Activated T-cell treated with anti-CD3 and anti-CD28 coated beads, Interleukin-2, amount 50 U/mL, for 4 hours (primary cell): ENCODE data around the gene TAF13. TPM values are rescaled to one million over a fixed set of nuclear protein-coding genes. Genes with fewer than 3 reads are reported as not detected.
A peak's percentile ranks its signal among the peaks of the same experiment; 100 is the strongest.

Experiments
- ATAC-seq, 2 donors: fragments of 200-7000 bp; cut with Tn5 transposase; one replicate each; pipeline ENCODE4 v1.10.0; 2021
- DNase-seq: peaks from one replicate; pipeline ENCODE4 v3.0.0-alpha.2; 2020
- H3K27me3 Mint-ChIP-seq: one replicate; pipeline ENCODE4 v1.8.0; 2021; ENCODE audit warnings: low read depth, mixed read lengths
- H3K36me3 Mint-ChIP-seq: one replicate; pipeline ENCODE4 v1.8.0; 2022; ENCODE audit warnings: mixed read lengths; ENCODE audit not compliant: insufficient read depth
- H3K4me1 Mint-ChIP-seq: one replicate; pipeline ENCODE4 v1.8.0; 2021; ENCODE audit warnings: low read depth, mixed read lengths
- H3K4me3 Mint-ChIP-seq: one replicate; pipeline ENCODE4 v1.8.0; 2021; ENCODE audit warnings: mild to moderate bottlenecking, moderate library complexity, mixed read lengths
- H3K9me3 Mint-ChIP-seq: one replicate; pipeline ENCODE4 v1.8.0; 2021; ENCODE audit warnings: mixed read lengths
- total RNA-seq, 3 donors: library from RNA; stranded (reverse); gene quantifications; one replicate each; pipeline ENCODE4 v1.2.1, GENCODE V29; 2021

TAF13 gene
- total RNA-seq, 3 donors from 2014 or later, result 38.1 to 43.5 (median 43.3) TPM

DNA sequence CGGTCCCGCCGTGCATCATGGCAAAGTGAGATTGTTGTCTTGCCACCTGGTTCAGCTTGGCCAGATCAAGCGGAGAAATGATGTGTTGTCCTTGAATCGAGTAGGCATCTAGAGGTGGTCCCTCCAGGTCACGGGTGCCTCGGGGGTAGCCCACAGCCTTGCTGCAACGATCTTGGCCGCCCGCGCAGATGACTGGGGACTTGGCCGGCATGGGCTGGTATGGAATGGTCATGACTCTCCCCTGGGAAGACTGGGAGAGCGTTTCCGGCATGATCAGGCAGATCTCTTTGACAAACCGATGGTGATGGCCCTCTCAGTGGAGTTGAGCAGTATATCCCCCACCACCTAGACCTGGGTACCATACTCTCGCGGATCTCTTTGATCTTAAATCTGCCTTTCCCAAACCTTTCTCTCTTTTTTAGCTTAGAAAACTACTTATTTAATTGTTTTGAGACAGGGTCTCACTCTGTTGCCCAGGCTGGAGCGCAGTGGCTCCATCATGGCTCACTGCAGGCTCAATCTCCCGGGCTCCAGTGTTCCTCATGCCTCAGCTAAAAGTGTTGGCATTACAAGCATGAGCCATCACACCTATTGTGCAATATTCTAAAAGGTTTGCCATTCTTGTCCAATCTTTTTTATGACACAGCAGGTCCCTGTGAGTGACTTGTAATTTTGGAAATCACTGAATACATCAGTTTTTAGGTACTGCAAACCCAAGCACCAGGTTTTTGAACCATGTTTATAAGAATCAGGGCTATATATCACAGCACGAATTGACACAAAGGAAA lies 28.8 kb upstream of the TAF13 start:
- Mint-ChIP-seq H3K27me3 (no peaks in the 10 kb centered on the region), H3K36me3 (peaks cover 14% of the 10 kb centered on the region), H3K4me3 (no peak overlapping the region), H3K9me3 (no peaks in the 10 kb centered on the region), H3K4me1 (peaks cover 7% of the 10 kb centered on the region)
- ATAC-seq (no peak), DNase-seq (no peak)

DNA sequence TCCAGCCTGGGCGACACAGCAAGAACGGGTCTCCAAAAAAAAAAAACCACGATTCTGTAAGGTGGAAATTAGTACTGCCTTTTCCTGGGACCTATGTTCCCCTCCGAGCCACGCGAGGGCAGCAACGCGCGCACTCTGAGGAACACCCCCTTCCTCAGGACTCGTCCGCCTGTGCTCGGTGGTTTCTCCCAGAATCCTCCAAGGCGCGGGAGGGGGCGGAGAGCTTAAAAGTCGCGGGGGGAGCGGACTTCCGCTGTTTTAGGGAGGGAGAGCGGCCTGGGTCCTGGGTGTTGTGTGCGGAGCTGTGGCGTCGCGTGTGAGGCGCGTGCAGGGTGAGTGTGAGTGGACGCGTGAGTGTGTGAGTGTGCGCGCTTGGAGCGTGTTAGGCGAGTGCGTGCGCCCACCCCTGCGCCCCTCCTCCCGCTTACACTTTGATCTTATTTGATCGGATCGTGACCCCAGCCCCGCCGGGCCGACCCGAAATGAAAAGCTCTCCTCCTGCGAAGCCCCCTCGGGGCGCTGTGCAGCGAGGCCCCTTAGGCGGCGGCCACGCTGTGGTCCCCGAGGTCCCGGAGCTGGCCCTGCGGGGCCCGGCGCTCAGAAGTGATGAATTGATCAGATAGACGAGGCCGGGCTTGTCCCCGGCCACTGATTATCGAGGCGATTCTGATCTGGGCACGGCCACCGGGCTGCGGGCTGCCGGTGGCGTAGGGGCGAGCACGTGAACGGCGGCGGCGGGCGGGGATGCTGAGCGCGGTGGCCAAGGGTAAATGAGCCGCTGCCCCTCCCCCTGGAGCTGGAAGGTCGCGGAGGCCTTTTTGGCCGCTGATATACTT lies 24.4 kb upstream of the TAF13 start:
- DNase-seq, result peak; percentile 97
- ATAC-seq, result peak; percentile 92 to 95
- peak overlapping the region; percentile 99 for H3K4me3 Mint-ChIP-seq
- H3K27me3 Mint-ChIP-seq, result no peaks in the 10 kb centered on the region
- H3K9me3 Mint-ChIP-seq, result no peaks in the 10 kb centered on the region
- peaks cover 17% of the 10 kb centered on the region for H3K36me3 Mint-ChIP-seq
- peaks cover 7% of the 10 kb centered on the region for H3K4me1 Mint-ChIP-seq

DNA sequence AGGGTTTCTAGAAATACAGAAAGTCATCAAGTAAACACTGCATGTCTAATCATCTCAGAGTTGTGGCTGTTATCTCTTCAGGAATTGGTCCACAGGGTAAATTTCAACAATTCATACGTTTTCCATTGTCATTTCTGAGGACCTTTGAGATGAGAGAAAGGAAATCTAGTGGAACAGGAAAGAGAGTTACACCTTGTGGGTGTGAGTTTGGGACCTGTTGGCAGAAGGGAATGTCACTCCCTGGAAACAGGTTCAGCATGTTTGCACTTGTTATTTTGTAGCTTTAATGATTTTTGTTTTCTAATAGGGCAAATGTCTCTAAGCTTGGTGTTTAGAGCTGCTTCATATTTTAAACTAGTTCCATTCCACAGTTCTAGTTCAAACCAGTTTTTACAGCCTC lies 20.3 kb upstream of the TAF13 start:
- Mint-ChIP-seq H3K4me1 (peaks cover 26% of the 10 kb centered on the region), H3K9me3 (no peaks in the 10 kb centered on the region)

DNA sequence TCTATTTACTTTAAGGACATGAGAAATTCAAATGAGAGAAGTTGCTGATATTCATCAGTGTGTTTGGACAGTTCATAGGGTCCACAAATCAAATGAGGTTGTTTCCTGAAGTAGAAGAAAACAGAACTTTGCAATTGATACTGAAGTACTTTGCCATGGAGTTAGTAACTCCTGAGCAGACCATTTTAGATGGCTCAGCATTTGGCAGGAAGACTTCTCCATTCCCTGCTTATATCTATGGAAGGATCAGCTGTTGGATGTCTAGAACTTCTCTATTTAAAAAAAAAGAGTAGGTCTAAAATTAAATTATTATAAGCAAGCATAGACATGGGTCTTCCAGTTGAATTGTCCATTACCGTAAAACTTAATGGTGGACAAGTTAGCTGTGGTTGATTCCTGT lies 19.8 kb upstream of the TAF13 start:
- Mint-ChIP-seq H3K4me3 (no peak overlapping the region), H3K27me3 (no peaks in the 10 kb centered on the region), H3K4me1 (peaks cover 27% of the 10 kb centered on the region), H3K9me3 (no peaks in the 10 kb centered on the region), H3K36me3 (peaks cover 26% of the 10 kb centered on the region)
- no peak for ATAC-seq
- DNase-seq, result no peak

More for the DNA sequence above, 20.3 kb upstream of the TAF13 start:
- no peak for DNase-seq
- Mint-ChIP-seq H3K27me3 (no peaks in the 10 kb centered on the region), H3K4me3 (no peak overlapping the region), H3K36me3 (peaks cover 26% of the 10 kb centered on the region)
- ATAC-seq, result no peak

DNA sequence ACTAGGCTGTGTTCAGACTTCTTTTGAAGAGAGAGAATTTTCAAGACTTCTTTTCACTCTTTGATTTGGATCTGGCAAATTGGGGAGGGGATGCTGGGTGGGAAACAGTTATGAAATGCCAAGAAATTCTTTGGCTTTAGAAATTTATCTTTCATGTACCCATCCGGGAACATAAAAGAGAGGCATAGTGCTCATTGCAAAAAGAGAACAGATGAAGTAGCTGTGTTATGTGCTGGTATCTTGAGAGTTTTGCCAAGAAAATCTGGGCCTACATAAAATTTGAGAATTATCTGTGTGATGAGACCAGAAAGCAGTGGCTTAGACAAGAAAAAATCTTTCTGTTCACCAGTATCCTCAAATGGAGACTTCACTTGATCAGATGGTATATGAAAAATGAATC lies 19.1 kb upstream of the TAF13 start:
- Mint-ChIP-seq H3K4me3 (no peak overlapping the region), H3K4me1 (peaks cover 31% of the 10 kb centered on the region), H3K36me3 (peaks cover 23% of the 10 kb centered on the region), H3K9me3 (no peaks in the 10 kb centered on the region), H3K27me3 (no peaks in the 10 kb centered on the region)
- ATAC-seq, result no peak
- no peak for DNase-seq

DNA sequence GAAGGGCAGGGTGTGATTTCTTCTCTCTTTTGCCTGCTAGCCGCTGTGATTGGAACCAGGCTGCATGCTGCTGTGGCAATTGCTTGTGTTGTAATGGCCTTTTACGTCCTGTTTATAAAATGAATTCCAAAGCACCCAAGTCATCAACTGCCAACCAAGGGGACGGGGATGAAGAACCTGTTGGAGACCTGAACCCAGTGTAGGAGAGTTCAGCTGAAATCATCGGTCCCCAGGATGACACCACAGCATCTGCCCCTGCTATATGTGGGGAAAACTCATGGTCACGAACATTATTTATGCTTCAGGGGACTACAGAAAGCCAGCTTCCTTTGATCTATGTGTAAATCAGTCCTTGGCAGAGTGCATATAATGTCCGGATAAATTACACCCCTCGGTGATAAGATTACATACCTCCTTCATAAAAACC lies 18.6 kb upstream of the TAF13 start:
- no peak overlapping the region for H3K4me3 Mint-ChIP-seq
- H3K27me3 Mint-ChIP-seq, result no peaks in the 10 kb centered on the region
- ATAC-seq (no peak), DNase-seq (no peak)
- peaks cover 23% of the 10 kb centered on the region for H3K36me3 Mint-ChIP-seq
- no peaks in the 10 kb centered on the region for H3K9me3 Mint-ChIP-seq
- peaks cover 30% of the 10 kb centered on the region for H3K4me1 Mint-ChIP-seq

DNA sequence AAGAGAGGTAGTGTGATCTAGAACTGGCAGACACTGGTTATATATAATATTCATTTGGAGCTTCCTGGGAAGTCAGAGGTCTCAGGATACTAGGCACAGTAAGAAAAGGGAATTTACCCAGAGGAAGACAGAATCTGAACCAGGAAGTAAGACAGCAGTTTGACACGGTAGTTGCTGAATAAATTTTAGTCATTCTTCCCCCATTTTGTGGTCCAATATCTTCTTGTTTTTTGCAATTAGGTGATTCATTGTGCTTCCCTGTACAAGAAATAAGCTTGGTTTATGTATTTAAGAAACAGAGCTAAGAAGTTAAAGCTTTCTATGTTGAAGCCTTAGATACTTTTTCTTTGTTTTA lies 16.0 kb upstream of the TAF13 start:
- Mint-ChIP-seq H3K9me3 (no peaks in the 10 kb centered on the region), H3K27me3 (no peaks in the 10 kb centered on the region), H3K4me3 (peak overlapping the region; percentile 95), H3K36me3 (peaks cover 23% of the 10 kb centered on the region), H3K4me1 (peaks cover 32% of the 10 kb centered on the region)
- ATAC-seq (peak; percentile 28 to 41), DNase-seq (no peak)

DNA sequence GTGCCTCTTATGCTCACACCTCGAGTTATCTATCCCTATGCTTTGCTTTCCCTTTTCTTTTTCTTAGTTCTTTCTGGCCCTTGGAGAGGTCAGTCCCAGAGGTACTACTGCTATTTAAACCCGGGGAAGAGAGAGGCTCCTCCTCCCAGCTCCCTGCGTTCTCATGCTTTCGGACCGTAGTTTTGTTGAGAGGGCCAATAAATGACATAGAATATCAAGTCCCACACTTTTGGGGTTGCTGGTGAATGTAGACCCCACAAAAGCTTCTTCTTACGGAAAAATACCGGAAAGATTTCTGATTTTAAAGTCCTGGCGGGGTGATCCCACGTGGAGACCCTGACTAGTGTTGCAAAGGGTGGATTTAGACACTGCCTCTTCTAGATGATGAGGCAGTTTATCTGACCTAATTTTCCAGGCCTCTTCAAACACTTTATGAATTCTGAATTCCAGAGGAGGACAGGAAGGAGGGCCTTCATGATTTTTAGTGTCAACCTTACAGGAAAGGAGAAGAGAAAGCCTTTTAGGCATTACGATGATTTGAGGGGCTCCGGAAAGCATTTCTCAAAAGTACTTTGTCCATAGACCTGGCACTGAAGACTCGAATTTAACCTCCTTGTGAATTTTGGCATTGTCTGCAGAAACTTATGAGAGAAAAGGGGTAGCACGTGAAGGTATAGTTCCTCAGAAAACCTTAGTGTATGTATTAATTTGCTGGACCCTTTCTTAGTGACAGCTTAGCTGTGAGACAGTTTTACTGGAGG lies 15.5 kb upstream of the TAF13 start:
- Mint-ChIP-seq H3K4me3 (peak overlapping the region; percentile 95), H3K36me3 (peaks cover 23% of the 10 kb centered on the region), H3K9me3 (no peaks in the 10 kb centered on the region), H3K27me3 (no peaks in the 10 kb centered on the region), H3K4me1 (peaks cover 32% of the 10 kb centered on the region)
- no peak for DNase-seq
- peak; percentile 36 to 49 for ATAC-seq

DNA sequence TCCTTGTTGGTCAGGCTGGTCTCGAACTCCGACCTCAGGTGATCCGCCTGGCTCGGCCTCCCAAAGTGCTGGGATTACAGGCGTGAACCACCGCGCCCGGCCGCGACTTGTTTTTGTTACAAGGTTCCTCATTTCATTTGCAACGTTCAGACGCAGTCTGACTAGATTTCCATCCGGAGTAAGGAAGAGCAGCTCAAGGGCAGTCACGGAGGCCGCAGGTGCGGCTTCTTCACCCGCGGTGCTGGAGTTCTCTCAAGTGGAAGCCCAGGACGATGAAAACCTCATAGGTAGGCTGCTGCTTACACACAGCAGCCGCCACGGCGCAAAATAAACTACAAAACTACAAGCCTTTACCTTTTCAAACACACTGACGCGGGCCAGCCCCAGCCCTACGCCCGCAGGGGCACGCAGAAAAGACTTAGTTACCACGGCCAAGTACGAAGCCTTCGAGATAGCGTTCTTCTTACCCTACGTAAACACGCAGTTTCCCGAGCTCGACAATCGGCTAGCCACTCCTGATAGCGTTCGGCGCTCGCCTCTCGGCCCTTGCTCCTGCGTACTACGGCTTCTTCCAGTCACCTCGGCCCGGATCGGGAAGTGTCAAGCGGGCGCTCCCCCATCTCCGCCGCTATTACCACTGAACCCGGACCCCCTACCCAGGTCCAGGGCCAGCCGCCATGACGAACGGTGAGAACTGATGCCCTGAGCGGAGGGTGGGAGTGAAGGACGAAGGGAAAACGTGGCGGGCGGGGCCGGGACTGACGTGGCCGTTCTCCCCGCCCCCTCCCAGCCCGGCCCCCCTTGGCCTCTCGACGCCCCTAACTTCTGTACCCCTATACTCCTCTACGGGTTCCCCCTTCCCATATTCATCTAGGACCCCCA lies 14.6 kb upstream of the TAF13 start, which contains the start of gene TMEM167B:
TMEM167B (plus strand) TSS at position 569 of the 882 bp plus-strand sequence; CDS start at position 678, 109 bp downstream.
- peaks cover 20% of the 10 kb centered on the region for H3K36me3 Mint-ChIP-seq
- ATAC-seq (peak; percentile 94 to 97), DNase-seq (peak; percentile 77)
- no peaks in the 10 kb centered on the region for H3K27me3 Mint-ChIP-seq
- H3K9me3 Mint-ChIP-seq, result no peaks in the 10 kb centered on the region
- H3K4me3 Mint-ChIP-seq, result peak within 1 kb of the TSS; percentile 95
- peaks cover 32% of the 10 kb centered on the region for H3K4me1 Mint-ChIP-seq

DNA sequence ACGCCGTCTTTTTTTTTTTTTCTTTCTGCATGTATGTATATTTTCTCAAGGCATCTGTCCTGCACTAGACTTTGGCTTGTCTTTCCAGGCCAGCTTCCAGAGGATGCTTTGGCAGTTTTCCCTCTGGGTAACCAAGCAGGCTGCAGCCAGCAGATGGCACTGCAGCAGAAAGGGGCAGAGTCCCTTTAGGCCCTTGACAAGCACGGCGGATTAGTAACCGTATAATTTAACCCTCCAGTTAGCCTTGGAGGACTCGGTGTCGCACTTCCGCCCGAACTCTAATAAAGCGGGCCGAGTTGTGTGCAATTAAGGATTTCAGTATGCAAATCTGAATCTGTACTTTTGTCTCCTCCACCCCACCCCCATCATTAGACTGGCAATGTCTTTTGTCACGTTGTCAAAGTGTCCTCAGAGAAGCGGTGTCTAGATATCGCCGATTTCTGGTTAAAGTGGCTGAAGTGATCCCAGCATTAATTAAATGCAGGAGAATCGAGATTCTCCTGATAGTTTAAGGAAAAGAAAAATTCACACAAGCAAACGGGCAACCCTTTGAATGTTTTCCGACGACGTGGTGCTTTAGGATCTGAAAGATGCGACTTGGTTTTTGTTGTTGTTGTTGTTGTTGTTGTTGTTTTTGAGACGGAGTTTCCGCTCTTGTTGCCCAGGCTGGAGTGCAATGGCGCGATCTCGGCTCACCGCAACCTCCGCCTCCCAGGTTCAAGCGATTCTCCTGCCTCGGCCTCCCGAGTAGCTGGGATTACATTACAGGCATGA lies 13.6 kb upstream of the TAF13 start:
- peaks cover 12% of the 10 kb centered on the region for H3K36me3 Mint-ChIP-seq
- H3K4me1 Mint-ChIP-seq, result peaks cover 30% of the 10 kb centered on the region
- H3K4me3 Mint-ChIP-seq, result peak overlapping the region; percentile 95
- peak; percentile 38 for DNase-seq
- no peak for ATAC-seq
- no peaks in the 10 kb centered on the region for H3K9me3 Mint-ChIP-seq
- no peaks in the 10 kb centered on the region for H3K27me3 Mint-ChIP-seq

DNA sequence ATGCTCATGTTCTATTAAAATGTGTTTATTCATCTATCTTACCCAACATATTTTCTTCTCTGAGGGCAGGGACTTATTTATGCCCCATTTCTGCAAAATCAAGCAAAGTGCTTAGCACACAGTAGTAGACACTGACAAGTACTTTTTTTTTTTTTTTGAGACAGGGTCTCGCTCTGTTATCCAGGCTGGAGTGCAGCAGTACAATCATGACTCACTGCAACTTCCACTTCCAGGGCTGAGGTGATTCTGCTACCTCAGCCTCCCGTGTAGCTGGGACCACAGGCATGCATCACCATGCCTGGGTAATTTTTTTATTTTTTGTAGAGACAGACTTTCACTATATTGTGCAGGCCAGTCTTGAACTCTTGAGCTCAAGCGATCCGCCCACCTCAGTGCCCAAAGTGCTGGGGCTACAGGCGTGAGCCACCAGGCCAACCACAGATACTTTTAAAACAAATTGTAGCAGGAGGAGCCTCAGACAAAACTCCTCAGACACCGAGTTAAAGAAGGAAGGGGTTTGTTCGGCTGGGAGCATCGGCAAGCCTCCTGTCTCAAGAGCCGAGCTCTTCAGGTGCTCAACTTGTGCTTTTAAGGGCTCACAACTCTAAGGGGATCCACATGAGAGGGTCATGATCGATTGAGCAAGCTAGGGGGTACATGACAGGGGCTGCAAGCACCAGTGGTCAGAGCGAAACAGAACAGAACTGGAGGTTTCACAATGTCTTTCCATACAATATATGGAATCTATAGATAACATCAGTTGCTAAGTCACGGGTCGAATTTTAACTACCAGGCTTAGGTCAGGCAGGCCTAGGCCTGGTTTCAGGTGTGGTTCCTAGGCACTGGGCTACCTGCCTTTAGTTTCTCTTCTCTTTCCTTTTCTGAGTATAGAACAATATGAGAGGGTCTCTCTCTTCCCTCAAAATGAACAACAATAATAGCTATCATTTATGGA lies 9.0 kb upstream of the TAF13 start:
- no peaks in the 10 kb centered on the region for H3K27me3 Mint-ChIP-seq
- H3K4me1 Mint-ChIP-seq, result peaks cover 3% of the 10 kb centered on the region
- DNase-seq (no peak), ATAC-seq (no peak)
- no peaks in the 10 kb centered on the region for H3K36me3 Mint-ChIP-seq
- no peak overlapping the region for H3K4me3 Mint-ChIP-seq
- no peaks in the 10 kb centered on the region for H3K9me3 Mint-ChIP-seq

DNA sequence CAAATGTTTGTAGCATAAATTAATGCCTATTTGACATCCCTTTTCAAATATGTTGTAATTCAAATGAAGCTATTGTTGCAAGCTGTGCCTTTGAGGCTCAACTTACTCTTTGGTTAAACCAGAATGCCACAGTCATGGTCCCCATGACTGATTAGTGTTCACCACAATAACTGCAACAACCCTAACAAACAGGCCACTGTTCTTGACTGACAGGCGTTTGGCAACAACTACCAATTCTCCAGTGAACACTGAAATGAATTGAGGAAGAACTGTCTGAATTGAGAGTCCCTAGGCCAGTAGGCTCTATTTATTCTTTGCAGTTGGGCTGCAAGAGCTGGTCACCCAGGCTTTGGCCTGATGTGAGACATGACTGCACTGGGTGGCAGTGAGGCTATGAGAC lies 8.1 kb upstream of the TAF13 start:
- H3K4me1 Mint-ChIP-seq, result no peaks in the 10 kb centered on the region
- no peaks in the 10 kb centered on the region for H3K9me3 Mint-ChIP-seq

More for the DNA sequence above, 8.1 kb upstream of the TAF13 start:
- Mint-ChIP-seq H3K27me3 (no peaks in the 10 kb centered on the region), H3K4me3 (no peak overlapping the region), H3K36me3 (no peaks in the 10 kb centered on the region)
- no peak for DNase-seq
- ATAC-seq, result no peak
